ENCODE measurements around the gene PHOSPHO1.

DNA sequence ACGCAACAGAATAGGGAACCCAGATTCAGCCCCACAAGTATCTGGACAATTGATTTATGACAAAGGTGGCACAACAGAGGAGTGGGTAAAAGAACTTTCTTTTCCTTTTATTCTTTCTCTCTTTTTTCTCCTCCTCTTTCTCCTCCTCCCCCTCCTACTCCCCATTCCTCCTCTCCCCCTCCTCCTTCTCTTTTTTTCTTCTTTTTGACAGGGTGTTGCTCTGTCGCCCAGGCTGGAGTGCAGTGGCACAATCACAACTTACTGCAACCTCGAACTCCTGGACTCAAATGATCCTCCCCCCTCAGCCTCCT, 36.3 kb downstream of the PHOSPHO1 start:
- TF ChIP-seq, protein P1, sequence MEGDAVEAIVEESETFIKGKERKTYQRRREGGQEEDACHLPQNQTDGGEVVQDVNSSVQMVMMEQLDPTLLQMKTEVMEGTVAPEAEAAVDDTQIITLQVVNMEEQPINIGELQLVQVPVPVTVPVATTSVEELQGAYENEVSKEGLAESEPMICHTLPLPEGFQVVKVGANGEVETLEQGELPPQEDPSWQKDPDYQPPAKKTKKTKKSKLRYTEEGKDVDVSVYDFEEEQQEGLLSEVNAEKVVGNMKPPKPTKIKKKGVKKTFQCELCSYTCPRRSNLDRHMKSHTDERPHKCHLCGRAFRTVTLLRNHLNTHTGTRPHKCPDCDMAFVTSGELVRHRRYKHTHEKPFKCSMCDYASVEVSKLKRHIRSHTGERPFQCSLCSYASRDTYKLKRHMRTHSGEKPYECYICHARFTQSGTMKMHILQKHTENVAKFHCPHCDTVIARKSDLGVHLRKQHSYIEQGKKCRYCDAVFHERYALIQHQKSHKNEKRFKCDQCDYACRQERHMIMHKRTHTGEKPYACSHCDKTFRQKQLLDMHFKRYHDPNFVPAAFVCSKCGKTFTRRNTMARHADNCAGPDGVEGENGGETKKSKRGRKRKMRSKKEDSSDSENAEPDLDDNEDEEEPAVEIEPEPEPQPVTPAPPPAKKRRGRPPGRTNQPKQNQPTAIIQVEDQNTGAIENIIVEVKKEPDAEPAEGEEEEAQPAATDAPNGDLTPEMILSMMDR (conservative IDR thresholded peaks at IDR 0.05; ENCODE audit: low read depth, low read length), result no peak
- no peak for TF ChIP-seq EZH2phosphoT487 (IDR thresholded peaks at IDR 0.05; ENCODE audit: borderline replicate concordance, low read length)

All from PC-3 (cell line).